ENCODE measurements around the gene TNFSF18. TPM values are rescaled to one million over a fixed set of nuclear protein-coding genes. Genes with fewer than 3 reads are reported as not detected.

TNFSF18 gene
- total and polyA plus RNA-seq, 10 of the 15 experiments (the other 5 are each of a cell fraction or from before 2014, with no cell fraction given): not detected

- no peak for TF ChIP-seq ZNF217 (IDR thresholded peaks at IDR 0.05)
- TF ChIP-seq KAT2A (conservative IDR thresholded peaks at IDR 0.05; ENCODE audit: control insufficient read depth, low read depth, low read length): no peak
- no peak for TF ChIP-seq TBL1XR1 (IDR thresholded peaks at IDR 0.05; ENCODE audit: low read depth, low read length)
- no peak for TF ChIP-seq IRF3 (IDR thresholded peaks at IDR 0.05)
- TF ChIP-seq MAX (IDR thresholded peaks at IDR 0.05; ENCODE audit: low read depth, low read length): no peak
- TF ChIP-seq BACH1 (IDR thresholded peaks at IDR 0.05; ENCODE audit: borderline replicate concordance): no peak
Measured at GRCh38 chr1:173062150-173062938, 11.6 kb upstream of the TNFSF18 start (continued).

- Histone ChIP-seq H3K4me1 (ENCODE audit: control insufficient read depth, insufficient read depth, low read length) (no peaks in the 10 kb centered on the region), H3K4me3 (no peak overlapping the region), H3K36me3 (ENCODE audit: control insufficient read depth in 2 of 2, insufficient read depth in 2 of 2, low read length in 1 of 2) (no peaks in the 10 kb centered on the region), H4K20me1 (ENCODE audit: control insufficient read depth, insufficient read depth) (no peaks in the 10 kb centered on the region), H3K9ac (ENCODE audit: control insufficient read depth, insufficient read depth, low read length) (no peak overlapping the region), H3K4me2 (ENCODE audit: control insufficient read depth, insufficient read depth) (no peak overlapping the region), H3K27me3 (replicated peaks in 1 of 2; ENCODE audit: control insufficient read depth in 2 of 2, insufficient read depth in 2 of 2, low read length in 1 of 2) (no peaks in the 10 kb centered on the region; a peak in 1 of 4 replicates), H3K9me3 (replicated peaks; ENCODE audit: control insufficient read depth, insufficient read depth, low read length) (no peaks in the 10 kb centered on the region), H3K79me2 (ENCODE audit: control insufficient read depth, insufficient read depth, low read length) (no peaks in the 10 kb centered on the region), H3K27ac (ENCODE audit: control insufficient read depth, insufficient read depth) (no peak overlapping the region), H2AFZ (ENCODE audit: control insufficient read depth, low read depth, low read length) (no peak overlapping the region)
- in situ Hi-C loops (cut with MboI): no loop called here
- ChIA-PET RAD21 (ENCODE audit: unreplicated experiment) (interaction anchor here (1.0 kb wide), 1 partner anchor 39 kb away, joined by 3 read pairs; no protein-coding TSS in a partner anchor), POLR2A (no interaction called here), CTCF (interaction anchor here (1.4 kb wide), 1 partner anchor 88 kb away, joined by 4 read pairs; no protein-coding TSS in a partner anchor), SMC1A (ENCODE audit: uncharacterized antibody, unreplicated experiment) (no interaction called here)
- intact Hi-C loops (cut with micrococcal nuclease; ENCODE audit: unreplicated experiment): no loop called here
- ATAC-seq (no peak), DNase-seq (ENCODE audit: low read depth, low spot score) (no peak), FAIRE-seq (no peak)
- no TSS peak for BruUV-seq (replicated peaks)
- 25% methylated on average over 1 of the region's 1 CpG for WGBS (ENCODE audit: insufficient coverage, insufficient replicate concordance, low lambda C conversion rate, missing lambda C conversion rate)
- no peak for TF ChIP-seq MTA2 (IDR thresholded peaks at IDR 0.05; ENCODE audit: low read depth)
- TF ChIP-seq SUZ12 (IDR thresholded peaks at IDR 0.05; ENCODE audit: unreplicated experiment): no peak
- TF ChIP-seq EGR1 (IDR thresholded peaks at IDR 0.05; ENCODE audit: borderline replicate concordance in 1 of 2, low read depth in 2 of 2, low read length in 2 of 2): no peak
Measured at GRCh38 chr1:173058556-173058955, 7.8 kb upstream of the TNFSF18 start.

Measured in GM12878 (cell line).